Inflammatory macrophage treated with lipopolysaccharide for 1 hour (primary cell): Measurements from ENCODE around the gene SRF.
A peak's percentile ranks its signal among the peaks of the same experiment; 100 is the strongest.

Source experiments
- DNase-seq, 2 donors: peaks; one replicate each; pipeline ENCODE4 v3.0.0-alpha.2; 2020 to 2022

SRF gene

GRCh38 chr6:43147691-43148477 is 23.2 kb upstream of the SRF start:
- DNase-seq = no peak

- no peak for DNase-seq
Measured at GRCh38 chr6:43149265-43149664, 21.8 kb upstream of the SRF start.

- DNase-seq = no peak
Measured at GRCh38 chr6:43150051-43150751, 20.9 kb upstream of the SRF start.

DNA sequence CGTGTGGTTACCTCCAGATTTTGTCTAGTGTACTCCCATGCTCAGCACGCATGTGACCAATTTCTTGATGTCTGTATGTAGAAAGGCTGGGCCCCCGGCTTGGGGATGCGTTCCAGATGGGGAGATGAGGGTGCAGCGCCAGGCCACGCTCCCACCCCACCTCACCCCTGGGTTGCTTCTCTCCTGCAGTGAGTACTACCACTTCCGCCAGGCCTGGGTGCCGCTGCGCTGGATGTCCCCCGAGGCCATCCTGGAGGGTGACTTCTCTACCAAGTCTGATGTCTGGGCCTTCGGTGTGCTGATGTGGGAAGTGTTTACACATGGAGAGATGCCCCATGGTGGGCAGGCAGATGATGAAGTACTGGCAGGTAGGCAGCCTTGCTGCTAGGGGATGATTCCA is 11.5 kb upstream of the SRF start:
- no peak for DNase-seq

DNA sequence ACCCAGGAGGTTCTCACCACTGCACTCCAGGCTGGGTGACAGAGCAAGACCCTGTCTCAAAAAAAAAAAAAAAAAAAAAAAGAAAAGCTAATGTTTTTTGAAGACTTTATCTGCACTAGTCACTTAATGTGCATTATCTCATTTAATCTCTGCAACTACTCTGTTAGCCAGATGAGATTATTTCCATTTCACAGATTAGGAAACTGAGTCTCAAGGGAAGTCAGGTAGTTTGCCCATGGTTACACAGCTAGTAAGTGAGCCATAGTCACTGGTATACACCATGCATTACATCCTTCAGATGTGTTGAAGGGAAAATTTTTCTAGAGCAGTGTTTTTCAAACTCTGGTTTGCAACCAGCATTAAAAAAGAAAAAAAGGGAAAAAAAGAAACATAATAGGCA is 7.2 kb upstream of the SRF start:
- no peak for DNase-seq

DNA sequence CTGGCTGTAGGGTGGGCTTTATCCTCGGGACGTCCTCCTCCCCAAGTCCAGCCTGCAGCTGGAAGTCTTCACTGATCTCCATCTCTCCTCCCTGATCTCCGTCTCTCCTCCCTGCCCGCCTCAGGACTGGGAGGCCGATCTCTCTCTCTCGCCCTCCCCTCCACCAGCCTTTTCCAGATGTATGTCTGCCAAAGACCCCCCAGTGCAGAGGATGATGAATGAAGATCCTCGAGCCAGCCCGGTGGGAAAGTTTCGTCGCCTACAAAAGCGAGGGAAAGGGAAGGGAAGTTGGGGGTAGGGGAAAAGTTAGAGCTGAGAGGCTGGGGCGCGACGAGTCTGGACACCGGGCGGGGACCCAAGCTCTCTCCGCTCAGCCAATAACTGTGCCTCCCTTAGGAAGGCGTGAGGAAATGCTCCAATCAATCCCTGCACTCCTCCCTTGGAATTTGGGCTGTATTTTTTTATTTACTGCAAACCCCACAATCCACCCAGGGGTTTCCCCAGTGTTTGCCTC is 595 bp upstream of the SRF start:
- peak in 1 of 2 donors; percentile 67 for DNase-seq

- no peak for DNase-seq
Measured at GRCh38 chr6:43171707-43172103, 636 bp downstream of the SRF start.

- DNase-seq = no peak
Measured at GRCh38 chr6:43172104-43173007, 1.3 kb downstream of the SRF start.

DNA sequence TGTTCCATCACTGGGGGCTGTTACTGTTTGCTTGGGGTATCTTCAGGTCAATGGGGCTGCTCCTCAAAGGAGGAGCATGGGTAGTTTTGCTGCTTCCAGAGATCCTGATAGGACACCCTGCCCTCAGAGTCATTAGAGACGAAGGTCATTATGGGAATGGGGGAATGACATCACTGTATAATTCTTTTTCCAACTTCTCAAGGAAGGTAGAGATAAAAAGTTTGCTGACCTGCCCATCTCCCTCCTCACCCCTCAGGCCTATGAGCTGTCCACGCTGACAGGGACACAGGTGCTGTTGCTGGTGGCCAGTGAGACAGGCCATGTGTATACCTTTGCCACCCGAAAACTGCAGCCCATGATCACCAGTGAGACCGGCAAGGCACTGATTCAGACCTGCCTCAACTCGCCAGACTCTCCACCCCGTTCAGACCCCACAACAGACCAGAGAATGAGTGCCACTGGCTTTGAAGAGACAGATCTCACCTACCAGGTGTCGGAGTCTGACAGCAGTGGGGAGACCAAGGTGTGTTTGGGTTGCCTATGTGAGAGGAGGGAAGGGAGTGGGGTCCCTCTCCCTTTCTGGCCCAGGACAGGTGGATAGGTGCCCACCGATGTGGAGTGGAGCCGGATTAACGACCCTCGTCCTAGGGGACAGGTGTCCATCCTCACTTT is 2.7 kb downstream of the SRF start:
- no peak for DNase-seq

DNA sequence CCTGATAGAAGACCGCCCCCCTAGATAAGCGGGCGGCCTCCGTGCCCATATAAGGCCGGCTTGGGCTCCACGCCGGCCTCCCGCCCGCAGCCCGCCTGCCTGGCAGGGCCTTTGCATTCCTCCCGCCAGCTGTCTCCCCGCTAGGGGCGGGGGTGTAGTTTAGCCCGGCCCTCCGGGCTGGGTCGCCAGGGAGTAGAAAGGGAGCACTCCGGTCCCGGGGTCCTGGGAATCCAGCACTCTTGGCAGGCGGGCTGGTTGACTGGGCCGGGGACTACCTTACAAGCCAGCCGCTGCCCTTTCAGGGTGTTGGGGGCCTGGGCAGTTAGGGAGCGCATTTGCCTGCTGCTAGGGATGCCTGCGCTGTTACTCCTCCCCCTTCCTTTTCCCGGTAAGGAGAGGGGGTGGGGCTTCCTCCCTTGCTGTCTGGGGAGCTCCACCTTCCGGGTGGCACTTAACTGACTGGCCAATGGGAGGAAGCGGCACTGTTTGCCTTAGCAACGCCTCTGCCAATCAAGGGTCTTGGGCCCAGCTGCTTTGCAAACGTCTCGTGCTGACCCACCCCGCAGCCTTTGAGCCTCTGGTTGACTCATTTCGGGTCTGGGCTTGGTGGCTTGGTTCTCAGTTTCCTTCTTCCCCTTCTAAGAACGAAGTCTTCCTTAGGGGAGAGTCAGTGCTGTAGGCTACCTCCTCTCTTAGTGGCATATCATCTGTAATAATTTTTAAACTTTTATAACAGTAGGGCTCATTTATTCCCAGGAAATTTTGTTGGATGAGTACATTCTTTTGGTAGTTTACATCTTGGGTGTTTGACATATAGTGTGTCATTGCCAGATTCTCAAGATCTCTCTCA is 3.4 kb downstream of the SRF start:
- peak; percentile 97 to 99 for DNase-seq

- no peak for DNase-seq
Measured at GRCh38 chr6:43175676-43176422, 4.8 kb downstream of the SRF start.

GRCh38 chr6:43176423-43176786 is 5.3 kb downstream of the SRF start:
- DNase-seq = no peak

- no peak for DNase-seq
Measured at GRCh38 chr6:43178150-43178549, 7.1 kb downstream of the SRF start.

GRCh38 chr6:43178951-43179830 is 8.1 kb downstream of the SRF start:
- DNase-seq = no peak

GRCh38 chr6:43180058-43180457 is 9.0 kb downstream of the SRF start:
- no peak for DNase-seq

DNA sequence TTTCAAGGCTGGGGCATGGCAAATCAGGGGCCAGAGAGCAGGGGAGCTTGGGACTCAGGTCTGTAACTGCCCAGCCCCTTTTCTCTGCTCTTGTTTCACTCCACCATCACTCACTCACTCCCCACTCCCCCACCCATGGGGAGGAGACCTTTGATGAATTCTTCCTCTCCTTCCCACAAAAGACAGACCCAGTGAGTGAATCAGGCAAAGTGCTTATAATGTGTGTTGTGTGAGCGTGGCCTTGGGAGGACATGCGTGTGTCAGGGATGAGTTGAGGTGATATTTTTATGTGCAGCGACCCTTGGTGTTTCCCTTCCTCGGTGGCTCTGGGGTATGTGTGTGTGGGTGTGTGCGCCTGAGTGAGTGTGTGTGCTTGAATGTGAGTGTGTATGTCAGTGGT is 9.9 kb downstream of the SRF start:
- no peak for DNase-seq

- DNase-seq = no peak
Measured at GRCh38 chr6:43181621-43181941, 10.5 kb downstream of the SRF start.

- DNase-seq = peak; percentile 54 to 56
Measured at GRCh38 chr6:43181942-43182860, 11.1 kb downstream of the SRF start, which contains the start of gene CUL9. Gene CUL9, plus strand, starts transcription at chr6:43182196. Its CDS starts 2,115 bp downstream, at chr6:43184311.

DNA sequence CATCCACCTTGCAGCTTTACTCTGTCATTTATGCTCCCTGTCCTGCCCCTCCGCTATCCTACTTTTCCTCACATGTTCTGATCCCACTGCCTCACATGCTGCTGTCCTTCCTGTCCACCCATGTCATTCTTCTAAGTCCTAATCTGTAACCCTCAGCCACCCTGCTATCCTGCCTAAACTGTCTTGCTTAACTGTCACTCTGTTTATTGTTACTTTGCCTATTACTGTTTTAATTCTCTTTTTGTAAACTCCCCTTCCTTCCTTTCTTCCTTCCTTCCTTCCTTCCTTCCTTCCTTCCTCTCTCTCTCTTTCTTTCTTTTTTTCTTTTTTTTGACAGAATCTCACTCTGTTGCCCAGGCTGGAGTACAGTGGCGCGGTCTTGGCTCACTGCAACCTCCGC is 12.4 kb downstream of the SRF start:
- DNase-seq = no peak
